VCaP (cell line): ENCODE measurements around the gene IER5.

ENCODE experiments used
- H3K27ac ChIP-seq: fragments of 450-650 bp; 2 replicates; pipeline ENCODE4 v1.5.1; 2017
- TF ChIP-seq, protein P1 (sequence below): fragments of 450-650 bp; conservative IDR thresholded peaks from 2 replicates; pipeline ENCODE4 v1.5.1; 2017; ENCODE audit warnings: mild to moderate bottlenecking, moderate library complexity

IER5 gene

DNA sequence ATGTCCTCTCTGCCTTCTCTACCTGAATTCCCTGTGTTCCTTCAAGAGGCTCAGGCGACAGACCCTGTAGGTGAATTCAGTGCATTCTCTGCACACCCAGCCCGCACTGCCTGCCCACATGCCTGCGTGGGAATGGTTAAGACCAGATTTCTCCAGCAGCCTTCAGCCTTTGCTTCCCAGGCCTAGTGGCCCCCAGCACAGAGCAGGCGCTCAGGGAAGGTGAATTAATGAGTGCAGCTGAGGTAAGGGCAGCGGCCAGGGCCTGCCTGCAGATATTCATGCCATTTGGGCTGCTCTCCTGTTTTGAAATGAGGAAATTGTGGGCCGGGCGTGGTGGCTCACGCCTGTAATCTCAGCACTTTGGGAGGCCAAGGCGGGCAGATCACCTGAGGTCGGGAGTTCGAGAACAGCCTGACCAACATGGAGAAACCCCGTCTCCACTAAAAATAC lies 45.5 kb downstream of the IER5 start:
- H3K27ac ChIP-seq = no peak overlapping the region
- TF ChIP-seq, protein P1, sequence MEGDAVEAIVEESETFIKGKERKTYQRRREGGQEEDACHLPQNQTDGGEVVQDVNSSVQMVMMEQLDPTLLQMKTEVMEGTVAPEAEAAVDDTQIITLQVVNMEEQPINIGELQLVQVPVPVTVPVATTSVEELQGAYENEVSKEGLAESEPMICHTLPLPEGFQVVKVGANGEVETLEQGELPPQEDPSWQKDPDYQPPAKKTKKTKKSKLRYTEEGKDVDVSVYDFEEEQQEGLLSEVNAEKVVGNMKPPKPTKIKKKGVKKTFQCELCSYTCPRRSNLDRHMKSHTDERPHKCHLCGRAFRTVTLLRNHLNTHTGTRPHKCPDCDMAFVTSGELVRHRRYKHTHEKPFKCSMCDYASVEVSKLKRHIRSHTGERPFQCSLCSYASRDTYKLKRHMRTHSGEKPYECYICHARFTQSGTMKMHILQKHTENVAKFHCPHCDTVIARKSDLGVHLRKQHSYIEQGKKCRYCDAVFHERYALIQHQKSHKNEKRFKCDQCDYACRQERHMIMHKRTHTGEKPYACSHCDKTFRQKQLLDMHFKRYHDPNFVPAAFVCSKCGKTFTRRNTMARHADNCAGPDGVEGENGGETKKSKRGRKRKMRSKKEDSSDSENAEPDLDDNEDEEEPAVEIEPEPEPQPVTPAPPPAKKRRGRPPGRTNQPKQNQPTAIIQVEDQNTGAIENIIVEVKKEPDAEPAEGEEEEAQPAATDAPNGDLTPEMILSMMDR = no peak

DNA sequence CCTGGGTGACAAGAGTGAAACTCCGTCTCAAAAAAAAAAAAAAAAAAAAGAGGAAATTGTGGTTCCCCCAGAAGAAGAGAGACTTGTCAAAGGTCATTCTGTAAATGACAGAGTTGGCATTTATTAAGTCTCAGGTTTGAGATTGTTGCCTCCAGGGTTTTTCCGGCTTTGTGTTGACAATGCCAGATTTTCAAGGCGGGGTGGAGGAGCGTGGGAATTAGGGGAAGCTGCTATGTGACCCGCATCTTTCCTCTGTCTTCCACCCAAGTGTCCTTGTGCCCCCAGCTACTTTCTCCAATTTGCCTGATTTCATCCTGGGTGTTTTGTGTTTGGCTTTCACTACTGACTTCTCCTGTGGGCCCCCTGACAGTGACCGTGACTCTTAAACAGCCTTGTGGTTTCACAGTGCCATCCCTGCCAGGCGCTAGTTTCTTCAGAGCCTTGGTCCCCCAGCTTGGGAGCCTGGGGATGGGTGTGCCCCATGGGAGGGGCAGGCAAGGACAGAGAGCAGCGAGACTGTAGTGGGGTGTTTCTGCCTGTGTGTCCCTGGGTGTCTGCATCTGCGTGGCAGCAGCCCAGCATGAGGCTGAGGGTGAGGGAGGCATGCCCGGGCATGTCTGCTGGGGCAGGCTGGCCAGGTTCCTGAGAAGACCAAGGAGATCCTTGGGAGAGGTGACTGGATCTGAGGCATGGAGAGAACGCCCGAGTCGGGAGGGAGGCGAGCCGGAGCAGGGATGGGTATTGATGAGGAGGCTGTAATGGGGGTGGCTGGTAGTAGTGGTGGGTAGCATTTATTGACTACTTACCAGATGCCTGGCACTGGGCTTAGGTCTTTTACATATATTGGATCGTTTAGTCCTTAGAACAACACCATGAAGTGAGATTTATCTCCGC lies 46.3 kb downstream of the IER5 start:
- TF ChIP-seq, protein P1 = no peak
- peak overlapping the region; percentile 16; the same call in 1 of the 2 replicates for H3K27ac ChIP-seq

DNA sequence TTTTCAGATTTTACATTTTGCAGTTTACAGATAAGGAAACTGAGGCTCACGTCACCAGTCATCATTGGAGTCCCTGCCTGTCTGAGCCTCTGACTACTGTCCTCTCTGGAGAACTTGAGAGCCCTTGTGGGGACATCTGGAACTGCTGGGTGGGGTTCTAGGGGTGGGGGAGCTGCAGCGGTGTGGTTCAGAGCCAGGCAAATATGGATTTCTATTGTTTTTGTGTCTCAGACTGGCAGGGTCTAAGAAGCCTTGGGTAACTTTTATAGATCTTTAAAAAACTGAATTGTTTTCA lies 46.9 kb downstream of the IER5 start:
- TF ChIP-seq, protein P1 = no peak
- H3K27ac ChIP-seq = no peak overlapping the region

DNA sequence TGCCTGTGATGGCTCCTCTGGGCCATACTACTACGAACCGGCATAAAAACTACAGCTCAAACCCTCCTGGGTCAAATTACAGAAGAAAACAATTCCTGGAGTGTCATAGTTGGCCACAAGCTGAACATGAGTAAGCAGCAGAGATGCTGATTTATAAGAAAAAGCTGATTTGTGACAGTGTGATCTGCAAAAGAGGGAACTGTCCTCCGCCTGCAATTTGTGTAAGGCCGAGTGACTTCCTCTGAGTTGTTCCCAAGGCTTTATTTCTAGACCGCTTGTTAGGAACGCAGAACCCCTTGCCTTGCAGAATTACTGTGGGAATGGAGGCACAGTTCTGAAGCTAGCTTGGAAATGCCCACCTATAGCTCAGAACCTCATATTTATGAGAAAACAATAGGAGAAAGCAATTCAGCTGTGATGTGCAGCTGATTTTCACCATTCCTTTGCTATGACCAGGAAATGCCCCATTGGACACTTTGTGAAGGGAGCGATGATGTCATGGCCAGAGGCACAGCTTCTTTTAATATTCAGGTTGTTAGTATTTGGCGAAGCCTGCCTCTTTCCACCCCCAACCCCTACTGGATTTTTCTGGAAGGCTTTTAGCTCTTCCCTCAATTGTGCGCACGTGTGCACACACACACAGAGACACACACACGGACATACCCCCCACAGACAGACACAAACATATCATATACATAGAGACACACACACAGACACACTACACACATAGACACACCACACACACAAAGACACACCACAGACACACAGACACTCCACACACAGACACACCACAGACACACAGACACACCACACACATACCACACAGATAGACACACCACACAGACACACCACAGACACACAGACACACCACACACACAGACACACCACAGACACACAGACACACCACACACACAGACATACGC lies 47.6 kb downstream of the IER5 start:
- TF ChIP-seq, protein P1 = no peak
- no peak overlapping the region for H3K27ac ChIP-seq

DNA sequence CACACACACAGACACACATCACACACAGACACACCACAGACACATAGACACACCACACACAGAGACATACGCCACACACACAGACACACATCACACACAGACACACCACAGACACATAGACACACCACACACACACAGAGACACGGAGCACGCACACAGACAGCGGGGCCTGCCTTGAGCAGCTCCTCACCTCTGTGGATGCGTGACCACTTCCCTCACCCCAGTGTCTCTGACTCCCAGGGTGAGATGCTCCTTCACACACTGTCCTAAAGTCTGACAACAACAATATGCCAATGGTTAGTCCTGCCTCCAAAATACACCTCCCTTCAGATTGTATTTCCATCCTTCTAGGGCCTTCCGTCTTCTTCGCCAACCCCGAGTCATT lies 48.2 kb downstream of the IER5 start:
- TF ChIP-seq, protein P1 = no peak
- H3K27ac ChIP-seq = no peak overlapping the region

DNA sequence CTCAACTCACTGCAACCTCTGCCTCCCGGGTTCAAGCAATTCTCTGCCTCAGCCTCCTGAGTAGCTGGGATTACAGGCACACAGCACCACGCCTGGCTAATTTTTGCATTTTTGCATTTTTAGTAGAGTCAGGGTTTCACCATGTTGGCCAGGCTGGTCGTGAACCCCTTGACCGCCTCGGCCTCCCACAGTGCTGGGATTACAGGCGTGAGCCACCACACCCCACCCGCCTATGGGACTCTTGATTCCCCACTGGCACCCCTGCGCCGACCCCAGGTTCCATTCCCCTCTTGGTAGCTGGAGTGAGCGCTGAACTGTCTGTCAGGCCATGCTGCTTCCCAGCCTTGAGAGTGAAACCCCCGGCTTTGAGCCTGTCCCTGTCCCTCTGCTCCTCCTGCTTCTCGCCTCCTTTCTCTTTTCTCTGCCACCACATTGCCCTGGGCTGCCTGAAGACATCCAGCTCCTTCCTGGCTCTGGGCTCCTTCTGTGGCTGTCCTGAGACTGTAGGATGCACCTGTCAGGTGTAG lies 48.8 kb downstream of the IER5 start:
- TF ChIP-seq, protein P1 = no peak
- H3K27ac ChIP-seq = no peak overlapping the region

DNA sequence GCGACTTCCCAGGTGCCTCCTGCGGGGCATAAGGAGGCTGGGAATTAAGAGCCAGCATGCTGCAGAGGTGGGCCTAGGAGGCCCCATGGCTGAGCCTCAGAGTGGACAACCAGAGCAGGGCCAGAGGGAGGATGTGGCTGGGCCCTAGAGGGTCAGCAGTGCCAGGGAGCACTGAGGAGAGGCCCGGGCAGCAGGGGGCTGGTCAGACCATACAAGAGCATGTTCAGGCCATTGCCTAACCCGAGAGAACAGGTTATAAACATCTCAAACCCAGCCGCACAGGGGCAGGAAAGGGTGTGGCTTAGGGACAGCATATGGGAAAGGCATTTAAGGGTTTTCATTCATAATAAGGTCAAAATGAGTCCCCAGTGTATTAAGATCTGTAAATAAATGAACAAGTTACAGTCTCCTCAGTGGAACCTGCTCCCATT lies 51.1 kb downstream of the IER5 start:
- H3K27ac ChIP-seq = no peak overlapping the region
- TF ChIP-seq, protein P1 = no peak
